ENCODE data around the gene OR4K2. TPM values are rescaled to one million over a fixed set of nuclear protein-coding genes. Genes with fewer than 3 reads are reported as not detected.
A peak's percentile ranks its signal among the peaks of the same experiment; 100 is the strongest.

The OR4K2 gene
- total RNA-seq, 6 experiments from 2014 or later = not detected

DNA sequence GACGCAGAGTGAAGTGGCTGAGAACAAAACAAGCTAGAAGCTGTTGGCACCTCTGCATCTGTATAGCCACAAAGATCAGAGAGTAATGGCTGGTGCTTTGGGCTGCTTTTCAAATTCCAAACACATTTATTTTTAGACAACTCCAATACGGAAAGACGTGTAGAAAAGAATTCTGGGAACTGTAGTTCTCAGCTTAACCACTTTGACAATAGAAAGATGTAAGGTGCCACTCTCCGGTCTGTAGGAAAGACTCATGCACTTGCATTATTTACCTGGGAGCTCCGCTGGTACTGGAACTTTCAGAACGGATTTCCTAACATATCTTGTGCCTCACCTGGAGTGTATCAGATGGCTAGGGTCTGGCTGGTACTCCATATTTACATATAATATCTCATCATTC, 1.8 kb upstream of the OR4K2 start:
- Mint-ChIP-seq H3K4me3 (no peak overlapping the region), H3K36me3 (ENCODE audit: low read depth) (no peaks in the 10 kb centered on the region), H3K27me3 (ENCODE audit: insufficient read depth) (no peaks in the 10 kb centered on the region), H3K27ac (no peak overlapping the region), H3K4me1 (ENCODE audit: low read depth) (no peaks in the 10 kb centered on the region), H3K9me3 (peaks cover 8% of the 10 kb centered on the region)
- DNase-seq = no peak
- TF ChIP-seq, protein P1, sequence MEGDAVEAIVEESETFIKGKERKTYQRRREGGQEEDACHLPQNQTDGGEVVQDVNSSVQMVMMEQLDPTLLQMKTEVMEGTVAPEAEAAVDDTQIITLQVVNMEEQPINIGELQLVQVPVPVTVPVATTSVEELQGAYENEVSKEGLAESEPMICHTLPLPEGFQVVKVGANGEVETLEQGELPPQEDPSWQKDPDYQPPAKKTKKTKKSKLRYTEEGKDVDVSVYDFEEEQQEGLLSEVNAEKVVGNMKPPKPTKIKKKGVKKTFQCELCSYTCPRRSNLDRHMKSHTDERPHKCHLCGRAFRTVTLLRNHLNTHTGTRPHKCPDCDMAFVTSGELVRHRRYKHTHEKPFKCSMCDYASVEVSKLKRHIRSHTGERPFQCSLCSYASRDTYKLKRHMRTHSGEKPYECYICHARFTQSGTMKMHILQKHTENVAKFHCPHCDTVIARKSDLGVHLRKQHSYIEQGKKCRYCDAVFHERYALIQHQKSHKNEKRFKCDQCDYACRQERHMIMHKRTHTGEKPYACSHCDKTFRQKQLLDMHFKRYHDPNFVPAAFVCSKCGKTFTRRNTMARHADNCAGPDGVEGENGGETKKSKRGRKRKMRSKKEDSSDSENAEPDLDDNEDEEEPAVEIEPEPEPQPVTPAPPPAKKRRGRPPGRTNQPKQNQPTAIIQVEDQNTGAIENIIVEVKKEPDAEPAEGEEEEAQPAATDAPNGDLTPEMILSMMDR (IDR thresholded peaks at IDR 0.05) = no peak

DNA sequence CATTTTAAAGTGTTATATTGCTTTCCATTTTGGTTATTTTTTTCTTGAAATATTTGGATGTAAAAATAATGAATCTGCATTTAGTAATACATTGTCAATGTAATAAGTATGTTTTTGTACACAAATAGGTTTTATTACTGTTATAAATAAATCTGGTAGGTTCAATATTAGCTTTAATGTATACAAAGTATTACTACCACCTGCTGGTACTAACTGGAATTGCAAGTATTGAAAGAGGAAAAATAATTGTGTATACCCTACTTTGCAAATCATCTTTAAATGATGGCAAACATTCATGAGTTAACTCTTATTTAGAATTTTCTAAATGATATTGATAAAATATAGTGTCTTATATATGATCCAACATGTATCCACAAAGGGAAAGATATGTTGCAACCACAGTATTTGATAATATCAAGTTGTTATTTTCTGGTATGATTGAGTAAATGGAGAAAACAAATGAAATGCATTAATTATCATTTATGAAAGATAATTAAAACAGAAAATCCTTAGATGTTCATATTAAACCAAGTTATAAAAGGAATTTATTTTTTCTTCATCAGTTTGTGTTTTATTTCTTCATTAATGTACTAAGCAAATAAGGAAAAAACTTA, 3.2 kb downstream of the OR4K2 start:
- Mint-ChIP-seq H3K4me3 (no peak overlapping the region), H3K27me3 (ENCODE audit: insufficient read depth) (no peaks in the 10 kb centered on the region; the same call in 1 of the 2 replicates), H3K4me1 (ENCODE audit: low read depth) (no peaks in the 10 kb centered on the region), H3K9me3 (peaks cover 5% of the 10 kb centered on the region; the same call in 1 of the 2 replicates), H3K36me3 (ENCODE audit: low read depth) (no peaks in the 10 kb centered on the region), H3K27ac (no peak overlapping the region)
- TF ChIP-seq, protein P1 (IDR thresholded peaks at IDR 0.05) = peak; percentile 84
- no peak for DNase-seq

DNA sequence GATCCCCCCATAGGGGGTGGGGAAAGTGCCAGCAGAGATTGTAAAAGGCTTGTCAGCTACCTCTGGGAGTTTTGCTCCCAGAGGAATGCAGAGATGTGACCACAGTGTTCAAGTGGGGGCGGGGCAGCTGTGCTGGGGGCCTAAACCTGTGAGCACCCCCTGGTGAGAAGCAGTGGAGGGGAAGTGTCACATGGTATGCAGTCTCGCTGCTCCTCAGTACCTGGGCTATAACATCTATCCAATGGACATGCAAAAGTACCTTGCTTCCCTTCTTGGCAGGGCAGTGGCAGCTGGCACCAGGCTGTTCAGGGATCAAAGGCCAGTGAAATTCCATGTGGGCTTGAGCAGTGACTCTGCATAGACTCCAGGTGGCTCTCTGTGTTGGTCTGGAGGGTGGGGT, 20.3 kb downstream of the OR4K2 start:
- H3K4me1 Mint-ChIP-seq (ENCODE audit: low read depth) = no peaks in the 10 kb centered on the region
- DNase-seq = no peak
- H3K27me3 Mint-ChIP-seq (ENCODE audit: insufficient read depth) = no peaks in the 10 kb centered on the region
- no peak overlapping the region for H3K4me3 Mint-ChIP-seq
- TF ChIP-seq, protein P1 (IDR thresholded peaks at IDR 0.05) = no peak
- peaks cover 20% of the 10 kb centered on the region for H3K9me3 Mint-ChIP-seq
- H3K27ac Mint-ChIP-seq = no peak overlapping the region
- H3K36me3 Mint-ChIP-seq (ENCODE audit: low read depth) = no peaks in the 10 kb centered on the region

DNA sequence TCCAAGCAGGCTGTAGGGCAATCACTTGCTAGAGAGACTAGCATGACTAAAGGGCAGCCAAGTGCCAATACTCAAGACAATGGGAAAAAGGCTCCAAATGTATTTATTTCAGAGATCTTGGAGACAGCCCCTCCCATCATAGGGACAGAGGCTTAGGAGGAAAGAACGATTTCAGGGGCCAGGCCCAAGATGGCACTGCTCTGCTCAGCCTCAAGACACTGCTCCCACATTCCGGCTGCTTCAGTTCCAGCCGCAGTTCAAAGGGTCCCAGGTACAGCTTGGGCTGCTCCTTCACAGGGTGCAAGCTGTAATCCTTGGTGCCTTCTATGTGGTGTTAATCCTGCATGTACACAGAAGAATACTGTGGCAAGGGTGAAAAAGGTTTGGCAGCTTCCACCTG, 26.1 kb downstream of the OR4K2 start:
- Mint-ChIP-seq H3K9me3 (peaks cover 49% of the 10 kb centered on the region), H3K27ac (no peak overlapping the region), H3K4me3 (no peak overlapping the region), H3K27me3 (ENCODE audit: insufficient read depth) (no peaks in the 10 kb centered on the region), H3K4me1 (ENCODE audit: low read depth) (no peaks in the 10 kb centered on the region), H3K36me3 (ENCODE audit: low read depth) (no peaks in the 10 kb centered on the region)
- DNase-seq = no peak
- TF ChIP-seq, protein P1 (IDR thresholded peaks at IDR 0.05) = no peak

DNA sequence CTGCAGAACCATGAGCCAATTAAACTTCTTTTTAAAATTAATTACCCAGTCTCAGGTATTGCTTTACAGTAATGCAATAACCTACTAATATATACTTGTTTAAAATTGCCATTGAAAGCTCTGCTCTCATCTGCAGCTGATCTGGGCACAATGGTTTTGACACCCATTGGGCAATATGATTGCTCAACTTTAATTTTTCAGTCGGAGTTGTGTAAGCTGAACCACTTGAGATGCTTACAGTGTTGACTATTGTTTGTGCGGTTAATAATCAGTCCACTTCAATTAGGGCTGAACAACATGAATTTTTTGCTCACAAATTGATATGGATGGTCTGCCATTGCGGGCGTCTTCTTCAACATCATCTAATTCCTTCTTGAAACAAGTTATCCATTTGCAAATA, 27.5 kb downstream of the OR4K2 start:
- Mint-ChIP-seq H3K36me3 (ENCODE audit: low read depth) (no peaks in the 10 kb centered on the region), H3K27me3 (ENCODE audit: insufficient read depth) (no peaks in the 10 kb centered on the region), H3K4me3 (no peak overlapping the region), H3K4me1 (ENCODE audit: low read depth) (no peaks in the 10 kb centered on the region), H3K27ac (no peak overlapping the region), H3K9me3 (peaks cover 41% of the 10 kb centered on the region)
- TF ChIP-seq, protein P1 (IDR thresholded peaks at IDR 0.05) = no peak
- DNase-seq = no peak

All from HFFc6 (cell line).